GM19025 (cell line): ENCODE measurements around the gene AGO3.
A peak's percentile ranks its signal among the peaks of the same experiment; 100 is the strongest.
"Not testable (repeated sequence)": the region's sequence is repeated elsewhere in the genome, so short reads cannot be mapped to it uniquely, and the experiment has no call there.

Experiments
- ATAC-seq: cut with Tn5 transposase; IDR thresholded peaks from one replicate; pipeline ENCODE4 v1.9.1; 2021; ENCODE audit warnings: mild to moderate bottlenecking, low read depth, moderate library complexity; ENCODE audit not compliant: unreplicated experiment

Gene AGO3

DNA sequence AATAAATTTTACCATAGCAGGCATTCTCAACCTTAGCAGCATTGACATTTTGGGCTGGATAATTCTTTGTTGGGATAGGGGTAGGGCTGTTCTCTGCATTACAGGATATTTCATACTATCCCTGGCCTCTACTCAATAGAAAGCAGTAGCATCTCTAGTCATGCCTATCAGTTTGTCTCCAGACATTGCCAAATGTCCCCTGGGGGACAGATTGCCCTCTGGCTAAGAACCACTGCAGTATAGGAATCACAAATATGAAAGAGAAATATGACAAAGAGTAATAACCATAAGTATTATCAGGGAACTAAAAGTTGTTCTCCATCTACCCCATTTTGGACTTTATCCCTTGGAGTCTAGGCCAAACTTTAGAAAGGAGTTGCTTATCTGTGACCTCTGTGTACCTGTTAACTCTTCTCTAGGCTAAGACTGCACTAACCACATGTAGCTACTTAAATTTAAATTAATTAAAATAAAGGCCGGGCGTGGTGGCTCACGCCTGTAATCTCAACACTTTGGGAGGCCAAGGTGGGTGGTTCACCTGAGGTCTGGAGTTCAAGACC, 76.1 kb downstream of the AGO3 start:
- ATAC-seq, result no peak

DNA sequence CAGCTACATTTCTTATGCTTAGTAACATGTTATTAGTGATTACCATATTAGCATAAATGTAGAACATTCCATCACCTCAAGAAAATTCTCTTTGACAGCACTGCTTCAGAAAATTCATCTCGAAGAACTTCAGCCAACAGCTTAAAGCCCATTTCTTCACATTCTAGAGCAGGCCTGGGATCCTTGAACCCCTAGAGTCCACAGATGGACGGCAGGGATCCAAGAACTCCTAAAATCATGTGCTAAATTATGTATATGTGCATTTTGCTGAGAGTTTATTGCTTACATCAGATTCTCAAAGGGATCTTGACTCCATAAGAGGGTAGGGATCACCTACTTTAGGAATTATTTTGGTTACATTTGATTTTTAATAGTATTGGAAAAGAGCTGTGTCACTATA, 76.8 kb downstream of the AGO3 start:
- no peak for ATAC-seq

DNA sequence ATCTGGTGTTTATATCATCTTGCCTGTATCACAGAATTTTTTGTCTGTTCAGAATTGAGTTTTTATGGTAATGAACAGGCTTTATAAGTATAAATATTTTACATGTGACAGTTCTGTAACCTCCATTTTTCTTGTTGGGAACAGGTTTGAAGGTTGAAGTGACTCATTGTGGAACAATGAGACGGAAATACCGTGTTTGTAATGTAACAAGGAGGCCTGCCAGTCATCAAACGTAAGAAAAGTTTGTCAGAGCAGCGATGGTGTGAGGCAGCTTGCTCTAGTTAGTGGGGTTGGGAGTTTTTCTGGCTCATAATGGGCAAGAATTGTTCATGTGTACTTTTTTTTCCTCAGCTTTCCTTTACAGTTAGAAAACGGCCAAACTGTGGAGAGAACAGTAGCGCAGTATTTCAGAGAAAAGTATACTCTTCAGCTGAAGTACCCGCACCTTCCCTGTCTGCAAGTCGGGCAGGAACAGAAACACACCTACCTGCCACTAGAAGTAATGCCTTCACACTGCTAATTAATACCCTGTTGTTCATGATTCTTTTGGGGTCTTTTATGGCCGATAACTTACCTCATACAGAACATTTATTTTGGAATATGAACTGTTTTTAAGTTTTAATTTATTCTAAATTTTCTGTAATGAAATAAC, 77.8 kb downstream of the AGO3 start:
- ATAC-seq, result no peak

DNA sequence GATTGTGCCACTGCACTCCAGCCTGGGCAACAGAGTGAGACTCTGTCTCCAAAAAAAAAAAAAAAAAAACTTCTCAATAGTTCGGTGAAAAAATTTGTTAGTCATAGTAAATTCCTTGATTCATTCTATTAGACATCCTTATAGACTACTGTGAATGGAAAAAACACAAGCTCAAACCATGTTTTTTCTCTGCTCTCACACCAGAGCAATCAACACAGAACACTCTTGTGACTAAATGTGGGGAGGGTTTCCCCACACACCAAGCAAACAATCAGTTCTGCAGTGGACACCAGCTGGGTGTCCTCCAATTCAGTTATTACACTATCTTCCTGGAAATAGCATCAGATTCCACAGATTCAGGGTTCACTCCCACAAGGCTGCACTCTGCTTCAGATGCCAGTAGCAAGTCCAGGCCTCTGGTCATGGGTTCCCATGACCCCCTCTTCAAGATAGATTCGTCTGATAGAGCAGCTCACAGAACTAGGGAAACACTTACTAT, 83.9 kb downstream of the AGO3 start:
- ATAC-seq, result no peak

DNA sequence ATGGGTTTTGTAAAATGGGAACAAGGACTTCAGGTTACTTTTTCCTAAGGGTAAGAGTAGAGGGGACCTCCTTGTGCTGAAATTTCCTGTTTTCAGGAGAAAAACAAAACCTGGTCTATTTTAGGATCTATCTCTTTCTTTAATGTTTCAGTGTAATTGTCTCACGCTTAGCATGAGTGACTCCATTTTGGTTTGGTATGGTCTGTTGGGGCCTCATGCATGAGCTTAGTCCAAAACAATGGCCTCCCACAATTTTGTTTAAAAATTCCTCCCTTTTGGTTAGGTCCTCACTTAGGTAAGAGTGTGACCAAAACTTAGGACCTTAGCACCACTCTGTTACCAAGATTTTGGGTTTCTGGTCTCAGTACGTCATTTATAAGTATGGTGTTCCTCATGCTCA, 85.8 kb downstream of the AGO3 start:
- ATAC-seq, result no peak

DNA sequence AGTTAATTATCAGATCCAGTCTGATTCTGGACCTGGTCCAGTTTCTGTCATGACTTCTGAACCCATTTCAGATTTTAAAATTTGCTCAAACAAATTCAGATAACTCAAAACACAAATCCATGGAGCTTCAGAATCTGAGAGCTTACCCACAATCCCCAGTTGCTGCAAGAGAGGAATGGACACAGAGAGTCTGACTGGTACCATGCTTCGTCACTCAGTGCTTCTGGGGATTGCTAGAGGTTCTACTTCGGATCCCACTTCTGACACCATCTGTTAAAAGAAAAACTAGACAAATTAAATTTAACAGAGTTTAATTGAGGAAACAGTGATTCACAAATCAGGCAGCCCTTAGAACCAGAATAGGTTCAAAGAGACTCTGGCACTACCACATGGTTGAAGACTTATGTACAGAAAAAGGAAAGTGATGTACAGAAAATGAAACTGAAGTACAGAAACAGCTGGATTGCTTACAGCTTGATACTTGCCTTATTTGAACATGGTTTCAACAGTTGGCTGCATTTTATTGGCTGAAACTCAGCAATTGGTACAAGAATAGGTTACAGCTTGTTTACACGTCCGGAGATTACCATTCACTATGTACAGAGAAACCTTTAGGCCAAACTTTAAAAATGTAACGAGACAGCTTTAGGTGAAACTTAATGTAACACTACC, 92.3 kb downstream of the AGO3 start:
- ATAC-seq, result peak; percentile 79

DNA sequence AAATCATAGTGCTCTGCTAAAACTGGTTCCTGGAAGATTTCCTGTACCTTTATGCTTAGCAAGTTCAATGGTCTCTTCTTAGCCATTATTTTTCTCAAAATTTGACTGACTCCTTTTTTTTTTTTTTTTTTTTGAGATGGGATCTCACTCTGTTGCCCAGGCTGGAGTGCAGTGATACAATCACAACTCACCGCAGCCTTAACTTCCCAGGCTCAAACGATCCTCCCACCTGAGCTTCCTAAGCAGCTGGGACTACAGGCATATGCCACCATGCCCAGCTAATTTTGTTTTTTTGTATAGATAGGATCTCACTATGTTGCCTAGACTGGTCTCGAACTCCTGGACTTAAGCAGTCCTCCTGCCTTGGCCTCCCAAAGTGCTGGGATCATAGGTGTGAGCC, 93.1 kb downstream of the AGO3 start:
- ATAC-seq, result not testable (repeated sequence)

DNA sequence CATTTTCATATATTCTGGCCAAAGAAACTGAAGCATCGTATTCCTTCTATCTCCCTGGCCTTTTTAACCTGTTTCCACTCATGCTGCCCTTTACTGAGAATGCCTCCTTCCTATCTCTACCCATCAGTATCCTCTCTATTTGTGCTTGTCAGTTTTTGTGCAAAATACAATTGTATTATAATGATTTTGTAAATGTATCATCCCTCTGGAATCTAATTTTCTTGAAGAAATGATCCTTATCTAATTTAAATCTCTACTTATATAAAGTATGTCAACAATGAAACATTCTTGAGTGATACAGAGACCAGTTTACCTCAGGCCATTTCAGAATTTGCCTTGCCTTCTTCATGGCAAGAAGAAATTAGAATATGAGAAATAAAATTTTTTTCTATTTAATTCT, 93.9 kb downstream of the AGO3 start:
- ATAC-seq, result no peak

DNA sequence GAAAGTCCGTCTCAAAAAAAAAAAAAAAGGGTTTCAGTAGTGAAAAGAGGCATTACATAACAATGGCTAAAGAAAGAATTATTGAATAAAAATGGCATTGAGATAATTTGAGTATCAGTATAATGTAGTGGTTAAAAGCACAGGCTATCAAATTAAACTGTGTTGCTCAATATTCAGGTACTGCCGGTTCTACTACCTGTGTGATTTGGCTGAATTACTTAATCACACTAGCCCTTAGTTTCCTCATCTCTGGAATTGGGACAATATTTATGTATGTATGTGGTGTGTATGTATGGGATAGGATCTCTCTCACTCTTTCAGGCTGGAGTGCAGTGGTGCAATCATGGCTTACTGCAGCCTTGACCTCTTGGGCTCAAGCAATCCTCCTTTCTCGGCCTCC, 96.9 kb downstream of the AGO3 start:
- no peak for ATAC-seq

DNA sequence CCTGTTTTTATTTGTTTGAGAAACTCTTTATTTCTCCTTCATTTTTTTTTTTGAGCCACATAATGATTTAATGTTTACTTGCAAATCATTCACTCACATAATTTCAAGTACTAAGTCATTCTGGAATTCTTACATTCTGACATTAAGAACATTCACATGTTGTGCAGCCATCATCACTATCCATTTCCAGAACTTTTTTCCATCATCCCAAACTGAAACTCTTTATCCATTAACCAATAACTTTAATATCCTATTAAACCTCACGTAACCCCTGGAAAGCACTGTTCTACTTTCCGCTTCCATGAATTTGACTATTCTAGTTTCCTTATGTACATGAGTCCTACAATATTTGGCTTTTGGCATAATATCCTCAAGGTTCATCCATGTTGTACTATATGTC, 100.5 kb downstream of the AGO3 start:
- no peak for ATAC-seq

DNA sequence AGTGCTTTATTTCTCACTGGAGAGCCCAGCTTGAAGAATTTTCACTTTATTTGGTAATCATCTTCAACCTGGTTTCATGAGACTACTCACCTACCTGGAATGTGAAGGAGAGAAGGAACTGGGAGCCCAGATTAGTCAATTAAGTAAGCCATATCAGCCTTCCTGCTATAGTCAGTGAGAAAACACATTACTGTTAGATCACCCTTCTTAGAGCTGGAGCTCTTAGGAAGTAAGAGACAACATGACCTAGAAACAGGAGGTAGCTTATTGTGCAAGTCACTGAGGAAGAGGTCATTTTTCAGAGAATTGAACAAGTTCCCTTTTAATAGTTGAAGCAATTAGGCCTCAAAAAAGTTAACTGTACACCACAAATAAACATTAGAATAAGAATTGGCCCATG, 103.8 kb downstream of the AGO3 start:
- no peak for ATAC-seq

DNA sequence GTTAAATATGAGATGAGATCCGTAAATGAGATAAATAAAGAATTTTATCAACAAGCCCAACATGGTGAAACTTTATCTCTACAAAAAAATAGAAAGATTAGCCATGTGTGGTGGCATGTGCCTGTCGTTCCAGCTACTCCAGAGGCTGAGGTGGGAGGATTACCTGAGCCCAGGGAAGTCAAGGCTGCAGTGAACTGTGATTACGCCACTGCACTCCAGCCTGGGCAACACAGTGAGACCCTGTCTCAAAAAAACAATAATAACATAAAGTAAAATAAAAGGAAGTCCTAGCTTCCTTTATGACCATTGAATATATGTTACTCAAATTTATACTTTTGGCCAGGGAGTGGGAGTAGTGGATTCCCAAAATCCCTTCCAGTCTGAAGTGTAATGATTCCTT, 104.2 kb downstream of the AGO3 start:
- no peak for ATAC-seq

DNA sequence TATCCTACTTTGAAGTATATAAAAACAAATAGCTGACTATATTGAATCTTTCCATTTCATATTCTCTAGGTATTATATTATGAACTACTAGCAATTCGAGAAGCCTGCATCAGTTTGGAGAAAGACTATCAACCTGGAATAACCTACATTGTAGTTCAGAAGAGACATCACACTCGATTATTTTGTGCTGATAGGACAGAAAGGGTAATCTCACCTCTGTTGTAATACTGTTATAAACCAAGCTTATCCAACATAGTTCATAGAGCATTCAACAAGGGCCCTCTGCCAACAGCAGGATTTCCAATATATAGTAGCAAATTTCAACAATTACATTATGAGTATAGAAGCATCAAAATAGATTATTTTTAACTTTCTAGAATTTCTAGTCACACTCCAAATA, 109.3 kb downstream of the AGO3 start:
- ATAC-seq, result no peak

DNA sequence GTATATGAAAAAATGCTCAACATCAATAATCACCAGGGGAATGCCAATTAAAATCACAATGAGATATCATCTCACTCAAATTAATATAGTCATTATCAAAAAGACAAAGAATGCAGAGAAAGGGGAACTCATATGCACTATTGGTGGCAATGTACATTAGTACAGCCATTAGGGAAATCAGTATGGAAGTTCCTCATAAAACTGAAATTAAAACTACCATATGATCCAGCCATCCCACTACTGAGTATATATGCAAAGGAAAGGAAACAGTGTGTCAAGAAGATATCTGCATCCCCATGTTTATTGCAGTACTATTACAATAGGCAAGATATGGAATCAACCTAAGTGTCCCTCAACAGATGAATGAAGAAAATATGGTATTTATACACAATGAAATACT, 120.9 kb downstream of the AGO3 start:
- ATAC-seq, result no peak

DNA sequence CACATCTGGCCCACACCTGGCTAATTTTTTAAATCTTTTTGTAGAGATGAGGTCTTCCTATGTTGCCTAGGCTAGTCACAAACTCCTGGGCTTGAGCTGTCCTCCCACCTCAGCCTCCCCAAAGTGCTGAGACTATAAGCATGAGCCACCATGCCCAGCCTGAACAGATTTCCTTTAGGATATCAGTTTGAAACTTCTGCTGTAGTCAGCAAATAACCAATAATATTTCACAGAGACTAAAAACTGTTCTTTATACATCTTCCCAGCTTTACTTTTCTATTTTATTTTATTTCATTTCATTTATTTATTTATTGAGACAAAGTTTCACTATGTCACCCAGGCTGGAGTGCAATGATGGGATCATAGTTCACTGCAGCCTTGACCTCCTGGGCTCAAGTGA, 123.1 kb downstream of the AGO3 start:
- no peak for ATAC-seq

DNA sequence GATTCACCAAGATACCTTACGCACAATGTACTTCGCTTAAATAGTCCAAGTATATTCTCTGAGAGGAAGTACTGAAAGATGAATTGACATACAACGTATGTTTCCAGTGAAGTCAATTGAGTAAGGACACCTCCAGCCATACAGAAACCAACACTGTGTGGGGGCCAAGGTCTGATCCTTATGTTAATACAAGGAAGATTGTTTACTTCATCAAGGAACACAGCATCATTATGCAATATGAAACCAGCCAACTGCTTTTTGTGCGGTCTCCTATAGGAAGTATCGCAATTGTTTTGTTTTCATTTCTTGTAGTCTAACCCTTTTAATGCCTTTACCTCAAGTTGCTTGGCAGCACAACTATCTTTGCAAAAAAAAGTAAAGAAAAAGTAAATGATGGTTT, 124.8 kb downstream of the AGO3 start:
- ATAC-seq, result no peak

DNA sequence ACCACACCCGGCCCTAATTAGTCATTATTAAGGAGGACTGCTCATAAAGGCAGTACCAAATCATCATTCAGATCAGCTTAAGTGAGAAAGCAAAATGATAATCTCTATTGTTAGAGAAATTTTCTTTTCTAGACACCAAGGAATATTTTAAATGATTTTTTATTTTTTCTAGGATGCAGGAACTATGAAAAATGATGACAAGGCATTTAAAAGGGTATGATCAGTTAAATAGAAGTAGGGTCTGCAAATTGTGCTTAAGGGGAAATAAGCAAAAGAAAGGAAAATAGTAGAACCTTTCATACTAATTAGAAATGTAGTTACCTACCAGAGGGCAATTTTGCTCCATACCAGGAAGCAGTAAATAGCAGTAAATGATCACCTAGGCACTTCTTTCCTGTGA, 131.4 kb downstream of the AGO3 start:
- ATAC-seq, result no peak

DNA sequence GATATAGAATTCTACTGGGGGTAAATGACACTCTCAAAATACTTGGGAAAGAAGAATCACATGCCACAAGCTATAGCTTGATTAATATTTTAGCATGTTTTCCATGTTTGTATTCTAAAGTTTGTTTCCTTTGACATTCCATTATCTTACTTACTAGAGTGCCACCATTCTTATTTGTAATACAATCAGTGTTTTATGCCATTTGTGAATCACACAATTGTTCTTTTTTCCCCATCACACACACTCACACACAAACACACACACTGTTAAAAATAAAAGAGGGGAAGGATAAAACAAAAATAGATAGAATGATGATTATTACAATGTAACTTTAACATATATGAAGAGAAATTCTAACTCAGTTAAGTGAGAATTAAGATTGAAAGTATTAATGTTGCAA, 137.0 kb downstream of the AGO3 start:
- ATAC-seq, result no peak

DNA sequence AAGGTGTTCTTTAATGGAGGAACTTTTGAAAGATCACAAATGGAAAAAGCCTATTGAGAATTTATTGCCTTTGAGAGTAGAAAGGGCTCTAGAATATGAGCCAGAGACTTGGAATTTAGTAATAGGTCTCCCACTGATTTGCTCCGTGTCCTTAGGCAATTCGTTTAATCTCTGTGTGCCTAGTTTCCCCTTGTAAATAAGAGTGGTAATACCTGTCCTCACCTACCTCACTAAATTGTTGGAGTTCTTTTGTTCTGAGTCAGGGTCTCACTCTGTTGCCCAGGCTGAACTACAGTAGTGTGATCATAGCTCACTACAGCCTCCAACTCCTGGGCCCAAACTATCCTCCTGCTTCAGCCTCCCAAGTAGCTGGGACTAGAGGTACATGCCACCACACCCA, 138.0 kb downstream of the AGO3 start:
- ATAC-seq, result no peak

DNA sequence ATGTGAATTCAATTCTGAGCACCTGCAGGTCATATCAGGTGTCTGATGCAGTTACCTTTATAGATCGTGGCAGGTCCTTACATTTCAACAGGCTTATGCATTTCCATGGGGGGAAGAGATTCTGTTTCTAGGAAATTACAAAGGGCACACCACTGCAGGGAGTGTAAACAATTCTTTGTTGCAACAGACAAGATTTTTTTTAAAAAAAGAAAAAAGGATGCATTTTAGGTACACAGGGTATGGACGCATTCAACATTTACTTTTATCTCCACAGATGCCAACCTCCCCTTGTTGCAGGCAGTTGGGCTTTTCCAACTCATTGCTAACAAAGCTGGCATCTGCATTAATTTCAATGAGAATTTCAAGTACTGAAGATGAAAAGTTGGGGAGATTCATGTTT, 139.4 kb downstream of the AGO3 start:
- no peak for ATAC-seq

DNA sequence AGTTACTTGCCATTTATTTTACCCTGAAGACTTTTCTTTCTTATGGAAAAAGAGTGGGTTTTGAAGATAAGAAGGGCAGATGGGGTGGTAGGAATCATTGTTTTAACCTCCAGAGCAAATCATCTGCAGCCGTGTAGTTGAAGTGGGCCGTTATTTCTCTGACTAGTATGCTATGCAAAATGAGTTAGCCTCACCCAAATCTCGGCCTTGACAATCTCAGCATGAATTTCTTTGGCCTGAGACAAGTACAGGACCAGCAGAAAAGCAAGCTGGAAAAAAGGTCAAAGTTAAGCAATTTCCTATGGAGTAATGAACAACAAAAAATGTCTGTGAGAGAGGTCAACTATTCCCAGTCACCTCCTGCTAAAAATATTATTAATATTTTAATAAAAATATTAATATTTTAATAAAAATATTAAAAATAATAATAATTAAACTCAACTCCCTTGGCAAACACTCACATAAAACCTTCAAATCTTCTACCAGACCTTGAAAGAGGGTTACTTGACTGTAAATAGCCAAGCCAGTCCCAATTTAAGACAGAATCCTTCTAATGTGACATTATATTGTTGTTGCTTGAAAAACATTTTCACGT, 146.2 kb downstream of the AGO3 start:
- ATAC-seq, result no peak

DNA sequence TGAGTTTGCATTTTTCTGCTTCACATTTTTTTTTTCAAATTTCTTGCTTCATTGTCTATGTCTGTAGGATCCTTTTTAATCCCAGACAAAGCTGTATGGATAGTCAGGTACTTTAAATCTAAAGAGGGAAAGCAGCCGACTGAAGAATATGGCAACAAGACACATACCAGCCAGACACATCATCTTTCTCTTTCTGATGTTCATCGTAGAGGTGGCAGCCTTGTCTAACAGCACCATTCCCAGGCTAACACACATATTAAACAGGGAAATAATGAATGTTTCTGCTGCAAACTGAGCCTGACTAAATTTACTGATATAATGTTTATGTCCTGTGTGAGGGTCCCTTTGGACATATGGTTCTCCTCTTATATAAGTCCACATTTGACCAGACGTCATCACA, 149.3 kb downstream of the AGO3 start:
- no peak for ATAC-seq
